GM23338 (cell line): ENCODE measurements around the gene VWA7. TPM values are rescaled to one million over a fixed set of nuclear protein-coding genes. Genes with fewer than 3 reads are reported as not detected.
"Not testable (repeated sequence)": the region's sequence is repeated elsewhere in the genome, so short reads cannot be mapped to it uniquely, and the experiment has no call there.

Source experiments
- ATAC-seq: fragments of 200-7000 bp; cut with Tn5 transposase; 3 replicates; pipeline ENCODE4 v1.9.1; 2020
- DNase-seq: peaks from one replicate; pipeline ENCODE4 v3.0.0-alpha.2; 2015; ENCODE audit warnings: low spot score
- H2AFZ ChIP-seq: fragments of 200-600 bp; sonication (generic); 2 replicates; pipeline ENCODE4 v1.8.0; 2016; ENCODE audit warnings: antibody characterized with exemption, mild to moderate bottlenecking, moderate library complexity
- H3F3A ChIP-seq: fragments of 200-600 bp; sonication (generic); replicated peaks from 2 replicates; pipeline ENCODE4 v1.8.0; 2017; ENCODE audit warnings: antibody characterized with exemption, mixed run types, low read depth
- H3K27ac ChIP-seq: fragments of 200-600 bp; sonication (generic); 2 replicates; pipeline ENCODE4 v1.6.1; 2016; ENCODE audit warnings: low read depth
- H3K27me3 ChIP-seq: fragments of 200-600 bp; sonication (generic); 2 replicates; pipeline ENCODE4 v1.8.0; 2016; ENCODE audit warnings: mild to moderate bottlenecking, mixed run types, moderate library complexity; ENCODE audit not compliant: insufficient read depth
- H3K36me3 ChIP-seq: fragments of 200-600 bp; sonication (generic); 2 replicates; pipeline ENCODE4 v1.8.0; 2016; ENCODE audit warnings: mild to moderate bottlenecking; ENCODE audit not compliant: insufficient read depth
- H3K4me1 ChIP-seq: fragments of 200-600 bp; sonication (generic); 2 replicates; pipeline ENCODE4 v1.8.0; 2016; ENCODE audit warnings: mild to moderate bottlenecking, moderate library complexity; ENCODE audit not compliant: insufficient read depth
- H3K4me2 ChIP-seq: fragments of 200-600 bp; sonication (generic); 2 replicates; pipeline ENCODE4 v1.7.1; 2017; ENCODE audit warnings: mixed run types
- H3K4me3 ChIP-seq: fragments of 200-600 bp; sonication (generic); 2 replicates; pipeline ENCODE4 v1.6.1; 2016; ENCODE audit warnings: mixed run types
- H3K79me2 ChIP-seq: fragments of 200-600 bp; sonication (generic); replicated peaks from 2 replicates; pipeline ENCODE4 v1.8.0; 2017; ENCODE audit warnings: mild to moderate bottlenecking; ENCODE audit not compliant: insufficient read depth
- H3K9me2 ChIP-seq: fragments of 200-600 bp; sonication (generic); 2 replicates; pipeline ENCODE4 v1.8.0; 2017; ENCODE audit not compliant: insufficient read depth
- H4K20me1 ChIP-seq: fragments of 200-600 bp; sonication (generic); replicated peaks from 2 replicates; pipeline ENCODE4 v1.8.0; 2017; ENCODE audit warnings: mild to moderate bottlenecking; ENCODE audit not compliant: insufficient read depth
- H3K27ac Mint-ChIP-seq: 2 replicates; pipeline ENCODE4 v1.8.0; 2020; ENCODE audit warnings: inconsistent platforms, mild to moderate bottlenecking, moderate library complexity, mixed read lengths
- H3K27me3 Mint-ChIP-seq: 3 replicates; pipeline ENCODE4 v1.8.0; 2022; ENCODE audit warnings: low read depth, mild to moderate bottlenecking, moderate library complexity, mixed read lengths, inconsistent platforms; ENCODE audit not compliant: insufficient read depth, poor library complexity
- H3K36me3 Mint-ChIP-seq: 3 replicates; pipeline ENCODE4 v1.8.0; 2021; ENCODE audit warnings: low read depth, mild to moderate bottlenecking, inconsistent platforms, moderate library complexity, mixed read lengths
- H3K4me1 Mint-ChIP-seq: 3 replicates; pipeline ENCODE4 v1.8.0; 2020; ENCODE audit warnings: mild to moderate bottlenecking, inconsistent platforms, mixed read lengths
- H3K4me3 Mint-ChIP-seq: 3 replicates; pipeline ENCODE4 v1.8.0; 2021; ENCODE audit warnings: moderate library complexity, mild to moderate bottlenecking, inconsistent platforms, mixed read lengths
- H3K9me3 Mint-ChIP-seq: 3 replicates; pipeline ENCODE4 v1.8.0; 2020; ENCODE audit warnings: moderate library complexity, mild to moderate bottlenecking, inconsistent platforms, mixed read lengths
- CREB1 ChIP-seq: fragments of 250-450 bp; sonication (Bioruptor Pico); IDR thresholded peaks from 2 replicates; pipeline ENCODE4 v1.5.0; 2020; ENCODE audit warnings: low read depth, mild to moderate bottlenecking, moderate library complexity
- CTCF ChIP-seq, 2 experiments: fragments of 200-600 bp in 1 of 2; sonication (generic) in 1 of 2; conservative IDR thresholded peaks; 2 replicates each; pipeline versions ENCODE4 v1.5.1 to v1.6.1; 2016 to 2017; ENCODE audit warnings: antibody characterized with exemption in 2 of 2, low read depth in 2 of 2, mild to moderate bottlenecking in 2 of 2, moderate library complexity in 1 of 2
- EZH2 ChIP-seq: fragments of 200-600 bp; sonication (generic); IDR thresholded peaks from one replicate; pipeline ENCODE4 v1.8.0; 2017; ENCODE audit warnings: antibody characterized with exemption, mild to moderate bottlenecking, low read depth; ENCODE audit not compliant: unreplicated experiment
- EZH2phosphoT487 ChIP-seq: fragments of 200-600 bp; sonication (generic); IDR thresholded peaks from one replicate; pipeline ENCODE4 v1.8.1; 2018; ENCODE audit warnings: antibody characterized with exemption; ENCODE audit not compliant: unreplicated experiment
- JUNB ChIP-seq: IDR thresholded peaks from one replicate; pipeline ENCODE4 v1.6.1; 2016; ENCODE audit warnings: antibody characterized with exemption; ENCODE audit not compliant: unreplicated experiment
- NANOG ChIP-seq: IDR thresholded peaks from 2 replicates; pipeline ENCODE4 v1.6.1; 2016; ENCODE audit warnings: antibody characterized with exemption, borderline replicate concordance
- POLR2AphosphoS5 ChIP-seq: IDR thresholded peaks from 2 replicates; pipeline ENCODE4 v1.6.1; 2016; ENCODE audit warnings: antibody characterized with exemption, low read depth
- REST ChIP-seq: IDR thresholded peaks from one replicate; pipeline ENCODE4 v1.6.1; 2018; ENCODE audit warnings: antibody characterized with exemption; ENCODE audit not compliant: unreplicated experiment
- STAT1 ChIP-seq: IDR thresholded peaks from one replicate; pipeline ENCODE4 v1.6.1; 2016; ENCODE audit warnings: antibody characterized with exemption; ENCODE audit not compliant: unreplicated experiment
- ZNF114 ChIP-seq: fragments of 250-450 bp; sonication (Bioruptor Pico); IDR thresholded peaks from 2 replicates; pipeline ENCODE4 v1.5.0; 2020; ENCODE audit warnings: mild to moderate bottlenecking, moderate library complexity
- ZNF331 ChIP-seq: fragments of 250-450 bp; sonication (Bioruptor Pico); IDR thresholded peaks from 2 replicates; pipeline ENCODE4 v1.5.0; 2020; ENCODE audit warnings: low read depth, mild to moderate bottlenecking, moderate library complexity
- ZNF462 ChIP-seq: fragments of 250-450 bp; sonication (Bioruptor Pico); IDR thresholded peaks from 2 replicates; pipeline ENCODE4 v1.5.0; 2020; ENCODE audit warnings: mild to moderate bottlenecking, moderate library complexity
- polyA plus RNA-seq: library from polyadenylated mRNA; unstranded; fragments of >200 nt; fragmentation: Nextera tagmentation; extraction: Ambion mirVana; gene quantifications from 2 replicates; pipeline ENCODE4 v1.2.1, GENCODE V29; 2016
- total RNA-seq: library from RNA; depleted of rRNA; stranded (reverse); fragments of >200 nt; shearing (Covaris generic); gene quantifications from 2 replicates; pipeline ENCODE4 v1.2.3, GENCODE V29; 2014

Gene VWA7
- total and polyA plus RNA-seq, 2 experiments from 2014 or later, result 0.07 to 0.36 TPM

- ATAC-seq, H2AFZ ChIP-seq, H3K9me3 Mint-ChIP-seq, H3K4me1 ChIP-seq, H3K27me3 ChIP-seq, DNase-seq, H3K27ac ChIP-seq, H3K9me2 ChIP-seq, H4K20me1 ChIP-seq, H3K4me1 Mint-ChIP-seq, H3K27ac Mint-ChIP-seq: not testable (repeated sequence)
- Mint-ChIP-seq H3K27me3 (peaks cover 15% of the 10 kb centered on the region), H3K36me3 (peaks cover 57% of the 10 kb centered on the region), H3K4me3 (peak overlapping the region; percentile 95)
- Histone ChIP-seq H3K4me2 (peak overlapping the region; percentile 98), H3K79me2 (peaks cover 22% of the 10 kb centered on the region), H3K36me3 (peaks cover 18% of the 10 kb centered on the region), H3K4me3 (peak overlapping the region; percentile 99), H3F3A (peaks cover 32% of the 10 kb centered on the region)
Observed at GRCh38 chr6:31793927-31794245, 16.8 kb upstream of the VWA7 start.

- Mint-ChIP-seq H3K36me3 (peaks cover 51% of the 10 kb centered on the region), H3K27ac (no peak overlapping the region), H3K4me3 (peak overlapping the region; percentile 10; the same call in 1 of the 3 replicates), H3K27me3 (peaks cover 15% of the 10 kb centered on the region), H3K9me3 (no peaks in the 10 kb centered on the region), H3K4me1 (peaks cover 9% of the 10 kb centered on the region)
- Histone ChIP-seq H3K4me3 (no peak overlapping the region), H3K4me1 (no peaks in the 10 kb centered on the region; the same call in 1 of the 2 replicates), H3K36me3 (peaks cover 18% of the 10 kb centered on the region), H3K27me3 (no peaks in the 10 kb centered on the region), H3K9me2 (no peaks in the 10 kb centered on the region), H3K4me2 (no peak overlapping the region), H3K27ac (peak overlapping the region; percentile 6; the same call in 1 of the 2 replicates), H3K79me2 (peaks cover 22% of the 10 kb centered on the region), H4K20me1 (peaks cover 5% of the 10 kb centered on the region; the same call in 1 of the 2 replicates), H2AFZ (no peak overlapping the region), H3F3A (peaks cover 26% of the 10 kb centered on the region)
- ATAC-seq (no peak), DNase-seq (no peak)
- TF ChIP-seq REST, result no peak
- no peak for TF ChIP-seq STAT1
- TF ChIP-seq EZH2phosphoT487, result no peak
- no peak for TF ChIP-seq ZNF331 (CRISPR knock-in tag)
- TF ChIP-seq POLR2AphosphoS5, result no peak
- TF ChIP-seq JUNB, result no peak
- no peak for TF ChIP-seq CTCF (conservative IDR thresholded peaks at IDR 0.05; ENCODE audit: low read depth in 2 of 2)
- TF ChIP-seq ZNF462 (CRISPR knock-in tag), result no peak
- TF ChIP-seq EZH2, result no peak
- no peak for TF ChIP-seq NANOG
- TF ChIP-seq CREB1 (CRISPR knock-in tag), result no peak
- TF ChIP-seq ZNF114 (CRISPR knock-in tag), result no peak
Observed at GRCh38 chr6:31792761-31793171, 15.6 kb upstream of the VWA7 start.
